HCT116 (cell line): ENCODE results near the gene CELF1. TPM values are rescaled to one million over a fixed set of nuclear protein-coding genes. Genes with fewer than 3 reads are reported as not detected.

Experiments used
- ATAC-seq: fragments of 200-7000 bp; cut with Tn5 transposase; 2 replicates; pipeline ENCODE4 v1.9.1; 2020; ENCODE audit warnings: mild to moderate bottlenecking, moderate library complexity
- BruUV-seq: library from RNA; stranded (reverse); fragments of 400-500 nt; replicated peaks from 2 replicates; lab custom pipeline; 2021; lab: Mats Ljungman, UMichigan
- CTCF ChIA-PET: fragments of 300-600 bp; sonication (Branson Sonifier 250); formaldehyde crosslinking; loops from one replicate; lab custom pipeline; 2021; ENCODE audit warnings: antibody characterized with exemption; lab: Charles Lee
- POLR2A ChIA-PET: fragments of 300-600, 350-600 bp; sonication (Branson Sonifier 250); formaldehyde crosslinking; loops from one replicate; lab custom pipeline; 2021; ENCODE audit warnings: antibody characterized with exemption; lab: Charles Lee
- RAD21 ChIA-PET, 2 experiments: fragments of 300-600 bp; sonication (Branson Sonifier 250); formaldehyde crosslinking; loops; one replicate each; lab custom pipeline; 2023; ENCODE audit warnings: low total read pairs in 2 of 2; ENCODE audit not compliant: uncharacterized antibody in 2 of 2, unreplicated experiment in 2 of 2, low non-redundant PET in 1 of 2; lab: Charles Lee
- DNase-seq: peaks from one replicate; pipeline ENCODE4 v3.0.0-alpha.2; 2010; ENCODE audit warnings: low read depth, low spot score
- H2AFZ ChIP-seq: fragments of 200-600 bp; shearing (Covaris generic), sonication (generic); 2 replicates; pipeline ENCODE4 v1.6.1; 2017; ENCODE audit warnings: low read depth, mixed run types, mixed read lengths, antibody characterized with exemption, low read length; ENCODE audit not compliant: poor library complexity, severe bottlenecking
- H3K27ac ChIP-seq: 2 replicates; pipeline ENCODE4 v1.5.1; 2012; ENCODE audit warnings: low read depth, low read length
- H3K27me3 ChIP-seq: fragments of 200-600 bp; sonication (generic); 2 replicates; pipeline ENCODE4 v1.6.1; 2016; ENCODE audit warnings: mixed run types, low read length, mixed read lengths; ENCODE audit not compliant: insufficient read depth
- H3K36me3 ChIP-seq, 2 experiments: fragments of 200-500 bp in 1 of 2; fragments of 200-600 bp in 1 of 2; sonication (Bioruptor generic) in 1 of 2; sonication (generic) in 1 of 2; 2 replicates each; pipeline versions ENCODE4 v1.5.1 to v1.6.1; 2014 to 2016; ENCODE audit warnings: low read length in 2 of 2, inconsistent platforms in 1 of 2, mixed read lengths in 1 of 2, mixed run types in 1 of 2; ENCODE audit not compliant: insufficient read depth in 2 of 2, control insufficient read depth in 1 of 2
- H3K4me1 ChIP-seq, 2 experiments: fragments of 200-600 bp in 1 of 2; sonication (generic) in 1 of 2; 2 replicates each; pipeline versions ENCODE4 v1.5.1 to v1.6.1; 2012 to 2017; ENCODE audit warnings: low read length in 2 of 2, inconsistent platforms in 1 of 2, mild to moderate bottlenecking in 1 of 2, mixed read lengths in 1 of 2, mixed run types in 1 of 2, moderate library complexity in 1 of 2; ENCODE audit not compliant: insufficient read depth in 2 of 2, control insufficient read depth in 1 of 2
- H3K4me2 ChIP-seq: fragments of 200-600 bp; sonication (generic); 2 replicates; pipeline ENCODE4 v1.6.1; 2017; ENCODE audit warnings: mixed run types, low read length, mixed read lengths
- H3K4me3 ChIP-seq, 2 experiments: fragments of 200-600 bp in 1 of 2; sonication (generic) in 1 of 2; replicated peaks in 1 of 2; 2 replicates each; pipeline ENCODE4 v1.5.1; 2011 to 2016; ENCODE audit warnings: low read length in 2 of 2, control low read depth in 1 of 2, low read depth in 1 of 2, mild to moderate bottlenecking in 1 of 2, mixed read lengths in 1 of 2, mixed run types in 1 of 2
- H3K79me2 ChIP-seq: fragments of 200-600 bp; sonication (generic); 2 replicates; pipeline ENCODE4 v1.6.1; 2017; ENCODE audit warnings: mild to moderate bottlenecking, mixed run types, low read length, moderate library complexity, mixed read lengths; ENCODE audit not compliant: insufficient read depth
- H3K9ac ChIP-seq: fragments of 200-600 bp; sonication (generic); 2 replicates; pipeline ENCODE4 v1.6.1; 2016; ENCODE audit warnings: low read length, mixed read lengths
- H3K9me2 ChIP-seq: fragments of 200-600 bp; sonication (generic), shearing (Covaris generic); 2 replicates; pipeline ENCODE4 v1.6.1; 2017; ENCODE audit warnings: mixed run types, mild to moderate bottlenecking, moderate library complexity; ENCODE audit not compliant: insufficient read depth
- H3K9me3 ChIP-seq, 2 experiments: fragments of 200-500 bp in 1 of 2; fragments of 200-600 bp in 1 of 2; sonication (Bioruptor generic) in 1 of 2; sonication (generic) in 1 of 2; 2 replicates each; pipeline ENCODE4 v1.6.1; 2014 to 2017; ENCODE audit warnings: low read length in 2 of 2, mixed read lengths in 2 of 2, inconsistent platforms in 1 of 2, low read depth in 1 of 2, mild to moderate bottlenecking in 1 of 2, mixed run types in 1 of 2, moderate library complexity in 1 of 2; ENCODE audit not compliant: control insufficient read depth in 1 of 2, insufficient read depth in 1 of 2
- H4K20me1 ChIP-seq: fragments of 200-600 bp; sonication (generic), shearing (Covaris generic); 2 replicates; pipeline ENCODE4 v1.6.1; 2017; ENCODE audit warnings: mixed run types, mild to moderate bottlenecking, moderate library complexity; ENCODE audit not compliant: insufficient read depth
- CBX3 ChIP-seq: IDR thresholded peaks from 2 replicates; pipeline ENCODE4 v1.6.1; 2012; ENCODE audit warnings: low read depth
- EZH2phosphoT487 ChIP-seq: fragments of 200-600 bp; IDR thresholded peaks from 2 replicates; pipeline ENCODE4 v1.6.1; 2018; ENCODE audit warnings: antibody characterized with exemption, borderline replicate concordance
- JUND ChIP-seq: IDR thresholded peaks from 2 replicates; pipeline ENCODE4 v1.6.1; 2012
- RAD21 ChIP-seq: IDR thresholded peaks from 2 replicates; pipeline ENCODE4 v1.6.1; 2012; ENCODE audit warnings: low read depth, mild to moderate bottlenecking
- SRF ChIP-seq: IDR thresholded peaks from 2 replicates; pipeline ENCODE4 v1.6.1; 2012; ENCODE audit warnings: low read depth
- TCF7L2 ChIP-seq: IDR thresholded peaks from 2 replicates; pipeline ENCODE4 v1.7.0; 2011; ENCODE audit warnings: borderline replicate concordance, inconsistent platforms; ENCODE audit not compliant: insufficient read depth, insufficient read length; ENCODE audit errors: extremely low read depth
- YY1 ChIP-seq: IDR thresholded peaks from 2 replicates; pipeline ENCODE4 v1.6.1; 2011; ENCODE audit warnings: low read length, low read depth, moderate library complexity, mild to moderate bottlenecking; ENCODE audit not compliant: insufficient replicate concordance; ENCODE audit errors: extremely low read depth
- ZFX ChIP-seq: fragments of 450-650 bp; IDR thresholded peaks from 2 replicates; pipeline ENCODE4 v1.6.1; 2017
- ZNF274 ChIP-seq: fragments of 200-500 bp; sonication (Bioruptor generic); IDR thresholded peaks from 2 replicates; pipeline ENCODE4 v1.6.1; 2014; ENCODE audit warnings: mild to moderate bottlenecking, low read depth, low read length, inconsistent platforms
- intact Hi-C: fragments of 100-400 bp; cut with micrococcal nuclease; formaldehyde crosslinking; loops from 2 replicates; pipeline ENCODE4 v1.10.0; 2022
- total RNA-seq: library from RNA; stranded (reverse); gene quantifications from one replicate; pipeline ENCODE4 v1.2.1, GENCODE V29; 2021; ENCODE audit not compliant: unreplicated experiment
- TF ChIP-seq, protein P1 (sequence below), 3 experiments: fragments of 200-600 bp in 1 of 3; sonication (generic) in 1 of 3; IDR thresholded peaks in 2 of 3; conservative IDR thresholded peaks in 1 of 3; 2 replicates each; pipeline ENCODE4 v1.5.1; 2012 to 2017; ENCODE audit warnings: low read depth in 2 of 3, low read length in 2 of 3, antibody characterized with exemption in 1 of 3, borderline replicate concordance in 1 of 3, control low read depth in 1 of 3, mild to moderate bottlenecking in 1 of 3, mixed read lengths in 1 of 3, mixed run types in 1 of 3, moderate library complexity in 1 of 3; ENCODE audit not compliant: insufficient read depth in 1 of 3
- TF ChIP-seq, protein P2 (sequence below): IDR thresholded peaks from 2 replicates; pipeline ENCODE4 v1.6.1; 2011; ENCODE audit warnings: mild to moderate bottlenecking, low read length, moderate library complexity; ENCODE audit not compliant: insufficient replicate concordance; ENCODE audit errors: extremely low read depth

CELF1 gene
- total RNA-seq, 1 experiment from 2014 or later = 133 TPM

DNA sequence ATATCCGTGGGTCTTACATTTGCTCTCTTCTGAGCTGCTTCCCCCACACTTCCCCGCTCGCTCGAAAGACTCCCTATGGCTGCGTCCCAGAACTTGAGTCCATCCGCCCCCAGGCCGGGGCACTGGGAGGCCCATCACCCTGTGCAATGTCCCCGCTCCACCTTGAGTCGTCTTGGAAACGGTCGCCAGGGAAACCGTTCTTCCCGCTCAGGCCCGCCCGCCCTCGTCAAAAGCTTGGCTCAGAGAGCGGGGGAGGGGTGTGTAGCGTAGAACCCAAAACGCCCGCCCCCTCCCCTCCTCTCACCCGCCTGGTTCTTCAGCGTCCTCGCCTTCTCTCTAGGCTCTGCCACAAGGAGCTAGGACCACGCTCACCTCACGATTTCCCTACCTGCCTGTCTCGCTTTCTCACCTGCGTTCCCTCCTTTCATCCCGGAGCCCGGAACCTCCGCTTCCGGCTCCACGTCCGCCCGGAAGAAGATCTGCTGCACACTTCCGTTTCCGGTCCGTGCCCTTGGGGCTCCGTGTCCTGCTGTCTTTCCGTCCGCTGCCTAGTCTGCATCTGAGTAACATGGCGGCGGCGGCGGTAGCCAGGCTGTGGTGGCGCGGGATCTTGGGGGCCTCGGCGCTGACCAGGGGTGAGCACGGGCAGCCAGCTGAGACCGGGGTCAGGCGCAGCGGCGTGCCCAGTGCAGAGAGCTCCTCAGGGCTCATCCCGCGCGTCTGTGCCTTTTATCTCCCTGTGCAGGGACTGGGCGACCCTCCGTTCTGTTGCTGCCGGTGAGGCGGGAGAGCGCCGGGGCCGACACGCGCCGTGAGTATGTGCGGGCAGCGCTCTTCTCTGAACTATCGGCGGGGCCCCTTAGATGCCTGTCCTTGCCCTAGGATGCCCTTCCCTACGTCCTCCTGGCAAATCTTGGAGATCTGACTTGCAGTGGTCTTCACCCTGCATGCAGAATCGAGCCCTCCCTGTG lies 25.9 kb upstream of the CELF1 start, which contains the start of the genes KBTBD4 and NDUFS3 (continued):
- TF ChIP-seq, protein P1, sequence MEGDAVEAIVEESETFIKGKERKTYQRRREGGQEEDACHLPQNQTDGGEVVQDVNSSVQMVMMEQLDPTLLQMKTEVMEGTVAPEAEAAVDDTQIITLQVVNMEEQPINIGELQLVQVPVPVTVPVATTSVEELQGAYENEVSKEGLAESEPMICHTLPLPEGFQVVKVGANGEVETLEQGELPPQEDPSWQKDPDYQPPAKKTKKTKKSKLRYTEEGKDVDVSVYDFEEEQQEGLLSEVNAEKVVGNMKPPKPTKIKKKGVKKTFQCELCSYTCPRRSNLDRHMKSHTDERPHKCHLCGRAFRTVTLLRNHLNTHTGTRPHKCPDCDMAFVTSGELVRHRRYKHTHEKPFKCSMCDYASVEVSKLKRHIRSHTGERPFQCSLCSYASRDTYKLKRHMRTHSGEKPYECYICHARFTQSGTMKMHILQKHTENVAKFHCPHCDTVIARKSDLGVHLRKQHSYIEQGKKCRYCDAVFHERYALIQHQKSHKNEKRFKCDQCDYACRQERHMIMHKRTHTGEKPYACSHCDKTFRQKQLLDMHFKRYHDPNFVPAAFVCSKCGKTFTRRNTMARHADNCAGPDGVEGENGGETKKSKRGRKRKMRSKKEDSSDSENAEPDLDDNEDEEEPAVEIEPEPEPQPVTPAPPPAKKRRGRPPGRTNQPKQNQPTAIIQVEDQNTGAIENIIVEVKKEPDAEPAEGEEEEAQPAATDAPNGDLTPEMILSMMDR (IDR thresholded peaks at IDR 0.05 in 2 of 3, conservative IDR thresholded peaks at IDR 0.05 in 1 of 3; ENCODE audit: borderline replicate concordance in 1 of 3, insufficient read depth in 1 of 3, low read depth in 2 of 3, low read length in 2 of 3) = no peak
- peak; percentile 60 for TF ChIP-seq ZFX
- peak; percentile 97 for TF ChIP-seq CBX3

DNA sequence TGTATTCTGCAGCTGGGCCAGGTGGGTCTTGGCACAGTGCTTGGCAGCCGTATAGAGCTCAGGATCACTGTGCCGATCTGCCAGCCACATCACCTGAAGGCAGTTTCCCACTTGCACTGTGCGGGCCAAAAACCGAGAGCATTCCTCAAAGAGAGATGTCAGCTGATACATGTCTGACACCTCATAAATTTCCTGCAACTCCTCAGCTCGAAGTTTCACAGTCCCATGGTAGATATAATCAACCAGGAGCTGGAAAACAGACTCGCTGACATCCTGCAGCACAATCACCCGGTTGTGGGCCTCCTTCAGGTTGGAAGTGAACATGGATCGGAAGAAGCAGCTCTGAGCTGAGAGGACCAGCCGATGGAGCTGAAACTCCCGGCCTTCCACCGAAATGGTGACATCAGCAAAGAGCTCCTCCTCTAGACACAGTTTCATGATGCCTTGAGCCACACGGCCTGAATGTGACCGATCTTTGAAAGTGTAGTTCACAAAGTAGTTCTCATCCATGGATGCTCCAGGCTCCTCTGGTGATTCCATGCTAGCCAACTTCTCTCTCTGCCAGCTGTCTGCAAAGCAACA lies 24.6 kb upstream of the CELF1 start:
- H3K27ac ChIP-seq = peak overlapping the region; percentile 76
- H3K4me1 ChIP-seq = peaks cover 10 to 25% of the 10 kb centered on the region in 2 experiments
- TF ChIP-seq TCF7L2 = no peak
- TF ChIP-seq SRF = no peak
- no peak for TF ChIP-seq RAD21
- no peak for TF ChIP-seq ZNF274
- TF ChIP-seq EZH2phosphoT487 = no peak
- TF ChIP-seq, protein P2, sequence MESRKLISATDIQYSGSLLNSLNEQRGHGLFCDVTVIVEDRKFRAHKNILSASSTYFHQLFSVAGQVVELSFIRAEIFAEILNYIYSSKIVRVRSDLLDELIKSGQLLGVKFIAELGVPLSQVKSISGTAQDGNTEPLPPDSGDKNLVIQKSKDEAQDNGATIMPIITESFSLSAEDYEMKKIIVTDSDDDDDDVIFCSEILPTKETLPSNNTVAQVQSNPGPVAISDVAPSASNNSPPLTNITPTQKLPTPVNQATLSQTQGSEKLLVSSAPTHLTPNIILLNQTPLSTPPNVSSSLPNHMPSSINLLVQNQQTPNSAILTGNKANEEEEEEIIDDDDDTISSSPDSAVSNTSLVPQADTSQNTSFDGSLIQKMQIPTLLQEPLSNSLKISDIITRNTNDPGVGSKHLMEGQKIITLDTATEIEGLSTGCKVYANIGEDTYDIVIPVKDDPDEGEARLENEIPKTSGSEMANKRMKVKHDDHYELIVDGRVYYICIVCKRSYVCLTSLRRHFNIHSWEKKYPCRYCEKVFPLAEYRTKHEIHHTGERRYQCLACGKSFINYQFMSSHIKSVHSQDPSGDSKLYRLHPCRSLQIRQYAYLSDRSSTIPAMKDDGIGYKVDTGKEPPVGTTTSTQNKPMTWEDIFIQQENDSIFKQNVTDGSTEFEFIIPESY = no peak
- no peak for TF ChIP-seq YY1
- TF ChIP-seq ZFX = no peak
- TF ChIP-seq JUND = no peak
- H3K9ac ChIP-seq = peak overlapping the region; percentile 88
- ATAC-seq = no peak
- intact Hi-C loops = no loop called here
- peak overlapping the region; percentile 80 for H3K4me2 ChIP-seq
- CTCF ChIA-PET = no interaction called here
- H4K20me1 ChIP-seq = no peaks in the 10 kb centered on the region
- no TSS peak for BruUV-seq
- POLR2A ChIA-PET = no interaction called here
- H2AFZ ChIP-seq = no peak overlapping the region
- RAD21 ChIA-PET = interaction anchor here in 1 of 2 experiments (0.6 kb wide), 1 partner anchor 24 kb away, joined by 3 read pairs; no protein-coding TSS in a partner anchor
- no peak for DNase-seq
- H3K4me3 ChIP-seq = peak overlapping the region; percentile 90 to 100
- no peaks in the 10 kb centered on the region for H3K9me3 ChIP-seq
- H3K9me2 ChIP-seq = no peaks in the 10 kb centered on the region
- no peaks in the 10 kb centered on the region for H3K27me3 ChIP-seq
- H3K79me2 ChIP-seq = peaks cover 71% of the 10 kb centered on the region
- H3K36me3 ChIP-seq = peaks cover 30 to 44% of the 10 kb centered on the region in 2 experiments
